IMR-90 (cell line): Measurements from ENCODE around the gene DNPH1.

Experiments used
- CEBPB ChIP-seq: IDR thresholded peaks from 2 replicates; pipeline ENCODE4 v1.6.1; 2012; ENCODE audit warnings: low read depth, low read length, improper control_type of control experiment
- CHD1 ChIP-seq: IDR thresholded peaks from 2 replicates; pipeline ENCODE4 v1.6.1; 2012; ENCODE audit warnings: low read depth, low read length, improper control_type of control experiment
- CTCF ChIP-seq: conservative IDR thresholded peaks from 2 replicates; pipeline ENCODE4 v1.5.1; 2012; ENCODE audit warnings: mild to moderate bottlenecking, low read depth, low read length, improper control_type of control experiment
- FOS ChIP-seq: fragments of 150-350 bp; IDR thresholded peaks from 2 replicates; pipeline ENCODE4 v1.6.1; 2016; ENCODE audit warnings: low read depth, low read length
- MAFK ChIP-seq: IDR thresholded peaks from 2 replicates; pipeline ENCODE4 v1.6.1; 2012; ENCODE audit warnings: low read depth, low read length, improper control_type of control experiment
- MAZ ChIP-seq: IDR thresholded peaks from 2 replicates; pipeline ENCODE4 v1.6.1; 2012; ENCODE audit warnings: low read depth, mild to moderate bottlenecking, low read length, improper control_type of control experiment, moderate library complexity, borderline replicate concordance
- POLR2A ChIP-seq: IDR thresholded peaks from 2 replicates; pipeline ENCODE4 v1.6.1; 2012; ENCODE audit warnings: mild to moderate bottlenecking, low read depth, low read length
- RAD21 ChIP-seq: IDR thresholded peaks from 2 replicates; pipeline ENCODE4 v1.6.1; 2012; ENCODE audit warnings: low read length, improper control_type of control experiment
- RCOR1 ChIP-seq: IDR thresholded peaks from 2 replicates; pipeline ENCODE4 v1.6.1; 2012; ENCODE audit warnings: mild to moderate bottlenecking, low read length, improper control_type of control experiment; ENCODE audit not compliant: insufficient replicate concordance
- RFX5 ChIP-seq: IDR thresholded peaks from 2 replicates; pipeline ENCODE4 v1.8.0; 2012; ENCODE audit warnings: low read depth, mild to moderate bottlenecking, low read length, moderate library complexity
- USF2 ChIP-seq: fragments of 150-350 bp; IDR thresholded peaks from 2 replicates; pipeline ENCODE4 v1.6.1; 2017; ENCODE audit warnings: mild to moderate bottlenecking, antibody characterized with exemption, low read length, low read depth

GRCh38 chr6:43202451-43202850 lies 26.8 kb downstream of the DNPH1 start:
- TF ChIP-seq POLR2A (no peak), CTCF (no peak), FOS (no peak), RCOR1 (no peak), CEBPB (no peak), MAZ (no peak), MAFK (no peak), RFX5 (no peak), USF2 (no peak), RAD21 (no peak), CHD1 (no peak)
